HG03095 (cell line): ENCODE results near the gene MYL11.

Experiments used
- ATAC-seq: cut with Tn5 transposase; IDR thresholded peaks from one replicate; pipeline ENCODE4 v1.9.1; 2021; ENCODE audit warnings: moderate library complexity; ENCODE audit not compliant: unreplicated experiment

MYL11 gene

GRCh38 chr16:30353438-30354129 lies 21.0 kb upstream of the MYL11 start:
- no peak for ATAC-seq

DNA sequence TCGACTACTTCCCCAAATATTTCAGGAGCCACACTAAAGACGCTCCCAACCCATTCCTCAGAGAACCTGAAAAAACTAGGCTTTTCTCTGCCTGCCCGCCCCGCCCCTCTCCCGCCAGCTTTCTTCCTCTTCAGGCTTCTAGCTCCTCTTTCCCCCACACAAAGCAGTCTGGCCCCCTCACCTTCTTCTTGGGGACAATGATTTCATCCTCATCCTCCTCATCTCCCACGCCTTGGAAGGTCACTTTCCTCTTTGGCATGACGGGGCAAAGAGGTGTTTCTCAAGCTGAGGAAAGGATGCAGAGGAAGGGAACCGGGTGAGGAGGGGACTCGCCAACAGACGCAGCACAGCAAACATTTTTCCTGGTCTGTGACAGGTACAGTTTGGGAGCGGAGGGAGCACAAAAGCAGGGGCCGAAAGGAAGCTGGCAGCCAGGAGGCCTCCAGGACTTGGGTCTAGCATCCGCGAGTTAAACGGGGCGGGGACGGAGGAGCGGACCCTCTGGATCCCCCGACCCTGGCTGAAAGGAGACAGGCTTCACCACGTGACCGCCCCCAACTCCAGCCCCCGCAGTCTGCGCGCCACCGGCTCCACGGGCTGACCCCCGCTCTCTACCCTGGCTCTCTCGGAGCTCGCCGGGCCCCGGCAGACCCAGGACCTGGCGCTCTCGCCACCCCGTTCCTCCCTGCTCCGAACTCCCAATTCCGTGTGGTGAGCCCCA lies 20.0 kb upstream of the MYL11 start:
- ATAC-seq, result no peak

DNA sequence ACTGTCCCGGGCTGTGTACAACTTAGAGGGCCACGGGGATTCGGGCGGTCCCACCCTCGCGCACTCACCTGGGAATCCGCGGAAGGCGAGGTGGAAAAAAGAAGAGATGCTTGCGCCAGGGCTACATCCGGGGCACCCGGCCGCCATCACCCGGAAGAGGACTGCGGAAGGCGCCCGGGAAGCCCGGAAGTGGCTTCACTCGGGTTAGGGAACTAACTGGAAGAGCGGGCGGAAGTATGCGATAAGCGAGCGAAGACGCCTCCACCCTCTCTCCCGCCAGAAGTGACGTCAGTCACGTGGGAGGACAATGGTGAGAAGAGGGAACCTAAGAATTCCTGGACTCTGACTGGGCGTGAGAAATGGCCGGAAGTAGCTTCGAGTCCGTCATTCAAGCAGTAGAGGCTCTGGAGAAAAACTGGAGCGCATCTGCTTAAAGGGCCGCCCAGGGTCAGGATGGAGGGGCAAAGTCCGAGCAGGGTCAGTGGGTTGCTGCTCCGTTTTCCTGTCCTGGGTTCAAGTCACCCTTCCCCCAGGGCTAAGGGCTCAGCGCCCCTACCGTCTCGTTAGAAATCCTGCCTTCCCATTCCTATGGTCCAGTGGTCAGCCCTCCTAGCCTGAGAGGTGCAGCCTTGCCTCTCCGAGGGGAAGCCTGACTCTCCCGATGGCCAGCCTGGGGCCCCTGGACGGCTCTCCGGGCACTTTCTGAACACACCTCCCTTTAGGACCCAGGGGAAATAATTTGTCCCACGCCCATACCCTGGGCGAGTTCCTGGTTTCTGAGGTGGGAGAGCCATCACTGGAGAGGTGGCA lies 19.3 kb upstream of the MYL11 start, which contains the start of gene CD2BP2:
TSS of gene CD2BP2 (minus strand) at position 165 of the 810 bp plus-strand sequence. CDS start 627 bp downstream, outside the sequence.
- ATAC-seq, result peak; percentile 50

DNA sequence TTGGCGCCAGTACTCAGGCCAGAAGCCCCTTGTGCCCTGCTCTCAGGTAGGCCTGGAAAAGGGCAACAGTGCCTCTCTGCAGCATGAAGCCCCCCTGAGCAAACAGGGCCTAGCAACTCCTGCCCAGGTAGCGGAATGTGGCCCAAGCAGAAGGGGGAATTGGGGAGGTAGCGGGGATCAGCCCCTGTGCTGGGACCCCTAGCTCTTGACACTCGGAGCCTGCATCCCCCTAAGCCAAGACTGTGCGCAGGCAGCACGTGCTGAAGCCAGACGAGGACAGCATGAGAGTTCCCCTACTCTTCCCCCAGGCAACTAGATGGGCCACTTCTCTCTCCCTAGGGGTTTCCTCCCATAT lies 18.7 kb upstream of the MYL11 start:
- ATAC-seq, result no peak

DNA sequence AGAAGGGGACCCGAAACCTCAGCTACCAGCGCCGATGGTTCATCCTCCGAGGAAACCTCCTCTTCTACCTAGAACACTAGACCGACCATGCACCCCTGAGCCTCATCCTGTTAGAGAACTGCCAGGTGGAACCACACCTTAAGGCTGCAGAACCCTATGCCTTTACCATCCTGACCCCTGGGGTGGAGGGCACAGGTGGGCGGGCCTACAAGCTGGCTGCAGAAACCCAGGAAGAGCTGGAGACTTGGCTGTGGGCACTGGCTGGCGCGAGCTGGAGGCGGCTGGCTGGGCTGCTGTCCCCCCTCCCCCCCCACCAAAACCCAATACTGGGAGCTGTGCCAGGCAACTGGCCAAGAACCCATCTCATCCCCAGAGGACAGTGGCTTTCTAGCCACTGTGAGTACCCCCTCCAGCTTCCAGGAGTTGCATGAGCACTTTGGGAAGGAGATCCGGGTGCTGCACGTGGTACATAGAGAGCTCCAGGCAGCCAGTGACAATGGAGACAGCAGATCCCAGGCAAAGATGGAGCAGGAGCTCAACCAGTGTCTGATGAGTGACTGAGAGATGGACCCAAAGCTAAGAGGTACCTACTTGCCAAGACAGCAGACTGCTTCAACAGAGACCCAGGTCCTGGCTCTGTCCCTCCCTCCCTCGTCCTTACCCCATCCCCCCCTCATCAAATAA lies 18.1 kb upstream of the MYL11 start:
- no peak for ATAC-seq

DNA sequence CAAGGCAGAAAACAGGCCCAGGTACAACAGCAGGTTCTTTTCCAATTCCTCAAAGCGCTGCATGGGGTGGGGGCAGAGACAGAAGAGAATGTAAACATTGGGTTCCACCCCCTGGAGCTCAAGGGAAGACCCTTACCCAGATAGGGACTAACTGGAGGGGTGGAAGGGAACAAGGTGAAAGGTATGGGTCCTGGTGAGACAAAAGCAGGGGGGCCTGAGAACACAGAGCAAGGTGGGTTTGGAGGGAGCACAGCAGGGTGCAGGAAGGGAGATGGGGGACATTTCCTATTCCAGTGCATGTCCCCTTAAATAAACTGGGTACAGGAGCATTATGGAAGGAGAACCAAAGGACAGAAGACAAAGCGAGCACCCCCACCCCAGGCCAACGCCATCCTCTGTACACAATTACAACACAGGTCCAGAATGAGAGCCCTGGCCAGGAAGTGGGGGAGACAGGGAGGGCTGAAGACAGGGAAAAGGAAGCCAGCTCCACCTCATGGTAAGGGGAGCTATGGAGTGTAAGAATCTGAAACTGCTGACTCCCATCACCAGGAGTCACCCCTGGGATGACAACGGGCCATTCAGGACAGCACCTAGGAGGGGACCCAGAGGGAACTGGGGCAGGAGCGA lies 17.4 kb upstream of the MYL11 start:
- ATAC-seq, result no peak

GRCh38 chr16:30357715-30358576 lies 16.7 kb upstream of the MYL11 start:
- ATAC-seq, result no peak

DNA sequence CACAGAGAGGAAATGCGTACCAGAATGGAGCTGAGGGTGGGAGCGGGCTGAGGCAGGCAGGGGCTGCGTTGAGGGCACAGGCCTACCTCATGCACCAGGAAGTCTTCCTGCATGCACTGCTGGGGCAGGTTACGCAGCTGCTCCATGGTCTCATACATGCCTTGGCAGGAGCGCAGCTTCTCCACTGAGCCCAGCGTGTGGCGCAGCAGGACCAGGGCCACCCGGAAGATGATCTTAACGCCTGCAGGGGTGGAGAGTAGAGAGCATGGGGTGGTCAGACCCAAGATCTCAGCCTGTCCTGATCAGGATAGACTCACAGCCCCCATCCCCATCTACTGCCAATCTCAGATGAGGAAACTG lies 16.0 kb upstream of the MYL11 start:
- no peak for ATAC-seq

DNA sequence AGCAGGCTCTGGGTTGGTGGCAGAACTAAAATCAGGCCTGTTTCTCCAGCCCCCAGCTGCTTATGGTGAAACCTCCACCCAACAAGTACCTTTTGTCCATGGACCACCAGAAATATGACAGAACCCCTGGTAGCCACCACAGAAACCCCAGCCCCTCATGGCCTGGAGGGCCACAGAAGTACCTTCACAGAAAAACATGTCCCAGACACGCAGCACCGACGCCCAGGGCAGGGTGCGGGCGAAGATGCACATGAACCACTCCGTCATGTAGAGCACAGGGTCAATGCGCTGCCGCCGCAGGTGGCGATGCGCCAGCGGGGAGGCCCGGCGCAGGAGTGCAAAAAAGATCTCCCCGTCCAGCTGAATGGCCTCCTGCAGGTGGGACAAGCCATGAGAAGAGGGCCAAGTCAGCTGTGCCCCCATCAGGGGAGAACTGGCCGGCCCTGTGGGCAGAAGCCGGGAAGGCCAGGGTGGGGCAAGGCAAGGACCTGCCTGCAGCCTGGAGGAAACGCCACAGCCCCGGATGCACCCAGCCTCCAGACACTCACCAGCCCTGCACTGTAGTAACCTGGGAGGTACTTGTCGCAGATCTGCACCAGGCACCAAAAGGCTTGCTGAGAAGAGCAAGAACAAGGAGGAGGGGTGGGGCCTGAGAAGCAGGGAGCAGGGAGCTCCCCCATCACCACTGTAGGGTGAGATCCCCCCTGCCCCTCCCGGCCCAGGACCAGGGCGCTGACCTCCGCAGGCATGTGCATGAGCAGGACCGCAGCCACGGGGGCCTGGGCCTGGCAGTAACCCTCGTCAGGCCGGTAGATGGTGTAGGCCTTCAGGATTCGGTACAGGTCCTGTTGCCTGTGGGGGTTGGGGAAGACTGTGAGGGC lies 15.4 kb upstream of the MYL11 start:
- no peak for ATAC-seq

- no peak for ATAC-seq
These were observed 14.8 kb upstream of the MYL11 start for GRCh38 chr16:30359871-30360170.

- ATAC-seq, result no peak
These were observed 13.4 kb upstream of the MYL11 start for GRCh38 chr16:30361180-30361579.

- no peak for ATAC-seq
These were observed 9.4 kb upstream of the MYL11 start for GRCh38 chr16:30365200-30365599.

- no peak for ATAC-seq
These were observed 8.1 kb upstream of the MYL11 start for GRCh38 chr16:30366511-30366910.

- no peak for ATAC-seq
These were observed 7.1 kb upstream of the MYL11 start for GRCh38 chr16:30367349-30368009.

DNA sequence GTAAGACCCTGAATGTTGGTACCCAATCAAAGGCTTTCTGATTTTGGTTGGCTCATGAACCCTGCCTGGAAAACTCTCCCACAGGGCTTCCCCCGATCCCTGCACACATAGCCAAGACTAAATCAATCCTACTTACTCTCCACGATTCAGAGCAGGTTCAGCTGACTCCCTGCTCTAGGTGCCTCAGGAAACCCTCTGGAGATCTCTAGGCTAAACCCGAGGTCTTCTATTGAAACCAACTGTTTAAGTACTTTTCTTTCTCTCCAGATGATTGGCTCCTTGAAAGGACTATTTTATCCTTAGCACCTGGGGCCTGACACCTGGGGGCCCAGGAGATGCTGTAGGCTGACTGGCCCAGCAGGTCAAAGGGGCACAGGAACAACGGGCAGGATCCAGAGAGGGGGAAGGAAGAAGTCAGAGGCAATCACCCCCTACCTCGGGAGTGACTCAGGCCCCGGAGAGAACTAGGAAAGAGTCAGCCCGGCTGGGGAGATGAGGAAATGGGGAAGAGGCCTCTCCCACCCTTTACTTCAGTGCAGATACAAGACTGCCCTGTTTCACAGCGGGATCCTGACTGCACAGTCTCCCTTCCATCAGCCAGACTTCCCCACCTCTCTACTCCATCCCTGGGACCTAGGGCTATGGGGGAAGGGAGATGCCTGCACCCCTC lies 6.3 kb upstream of the MYL11 start:
- ATAC-seq, result no peak

DNA sequence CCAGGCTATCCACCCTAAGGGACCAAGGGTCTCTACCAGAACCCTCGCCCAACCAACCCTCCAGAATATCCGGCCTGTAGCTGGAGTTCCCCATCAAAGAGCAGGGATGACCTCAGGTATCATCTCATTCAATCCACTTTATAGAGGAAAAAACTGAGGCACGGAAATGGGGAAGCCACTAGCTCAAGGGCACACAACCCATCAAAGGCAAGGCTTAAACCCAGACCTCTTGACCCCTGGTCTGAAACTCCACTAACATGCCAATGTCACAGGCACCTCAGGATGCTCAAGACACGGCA lies 5.9 kb upstream of the MYL11 start:
- no peak for ATAC-seq

GRCh38 chr16:30369091-30369937 lies 5.3 kb upstream of the MYL11 start:
- no peak for ATAC-seq
